ENCODE data around the gene WT1.
"Not testable (repeated sequence)": the region's sequence is repeated elsewhere in the genome, so short reads cannot be mapped to it uniquely, and the experiment has no call there.

Gene WT1

GRCh38 chr11:32386770-32387377 lies 48.5 kb downstream of the WT1 start:
- DNase-seq (ENCODE audit: low spot score) = no peak

- no peak for DNase-seq (ENCODE audit: low spot score)
Measured at GRCh38 chr11:32385998-32386397, 49.3 kb downstream of the WT1 start.

GRCh38 chr11:32382339-32383049 lies 52.8 kb downstream of the WT1 start:
- no peak for DNase-seq (ENCODE audit: low spot score)

- no peak for DNase-seq (ENCODE audit: low spot score)
Measured at GRCh38 chr11:32381179-32381578, 54.2 kb downstream of the WT1 start.

- no peak for DNase-seq (ENCODE audit: low spot score)
Measured at GRCh38 chr11:32379719-32380118, 55.6 kb downstream of the WT1 start.

- no peak for DNase-seq (ENCODE audit: low spot score)
Measured at GRCh38 chr11:32375826-32376225, 59.5 kb downstream of the WT1 start.

GRCh38 chr11:32374261-32374711 lies 61.1 kb downstream of the WT1 start:
- DNase-seq (ENCODE audit: low spot score) = no peak

GRCh38 chr11:32369987-32370386 lies 65.4 kb downstream of the WT1 start:
- DNase-seq (ENCODE audit: low spot score) = not testable (repeated sequence)

GRCh38 chr11:32366666-32367065 lies 68.7 kb downstream of the WT1 start:
- no peak for DNase-seq (ENCODE audit: low spot score)

- DNase-seq (ENCODE audit: low spot score) = no peak
Measured at GRCh38 chr11:32365192-32365591, 70.1 kb downstream of the WT1 start.

- no peak for DNase-seq (ENCODE audit: low spot score)
Measured at GRCh38 chr11:32358729-32359128, 76.6 kb downstream of the WT1 start.

GRCh38 chr11:32353884-32354283 lies 81.5 kb downstream of the WT1 start:
- no peak for DNase-seq (ENCODE audit: low spot score)

GRCh38 chr11:32348502-32348901 lies 86.8 kb downstream of the WT1 start:
- no peak for DNase-seq (ENCODE audit: low spot score)

GRCh38 chr11:32344946-32345345 lies 90.4 kb downstream of the WT1 start:
- no peak for DNase-seq (ENCODE audit: low spot score)

GRCh38 chr11:32343325-32344008 lies 91.9 kb downstream of the WT1 start:
- no peak for DNase-seq (ENCODE audit: low spot score)

GRCh38 chr11:32341620-32342613 lies 93.4 kb downstream of the WT1 start:
- DNase-seq (ENCODE audit: low spot score) = no peak

GRCh38 chr11:32340181-32340580 lies 95.2 kb downstream of the WT1 start:
- no peak for DNase-seq (ENCODE audit: low spot score)
